ENCODE data around the gene SAMM50.

DNA sequence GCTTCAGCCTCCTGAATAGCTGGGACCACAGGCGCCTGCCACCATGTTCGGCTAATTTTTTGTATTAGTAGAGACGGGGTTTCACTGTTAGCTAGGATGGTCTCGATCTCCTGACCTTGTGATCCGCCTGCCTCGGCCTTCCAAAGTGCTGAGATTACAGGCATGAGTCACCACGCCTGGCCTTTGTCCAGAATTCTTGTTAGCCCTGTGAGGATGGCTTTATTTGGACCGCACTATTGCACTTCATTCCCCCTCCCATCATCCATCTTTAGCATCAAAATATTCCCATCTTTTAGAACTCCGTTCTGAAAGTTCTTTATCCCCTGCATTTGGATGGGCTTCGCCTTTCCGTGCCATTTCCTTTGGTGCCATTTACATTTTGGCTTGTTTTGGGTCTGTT is 2.6 kb downstream of the SAMM50 start:
- no peak for TF ChIP-seq POLR2A (IDR thresholded peaks at IDR 0.05; ENCODE audit: low read depth)
- TF ChIP-seq, protein P1, sequence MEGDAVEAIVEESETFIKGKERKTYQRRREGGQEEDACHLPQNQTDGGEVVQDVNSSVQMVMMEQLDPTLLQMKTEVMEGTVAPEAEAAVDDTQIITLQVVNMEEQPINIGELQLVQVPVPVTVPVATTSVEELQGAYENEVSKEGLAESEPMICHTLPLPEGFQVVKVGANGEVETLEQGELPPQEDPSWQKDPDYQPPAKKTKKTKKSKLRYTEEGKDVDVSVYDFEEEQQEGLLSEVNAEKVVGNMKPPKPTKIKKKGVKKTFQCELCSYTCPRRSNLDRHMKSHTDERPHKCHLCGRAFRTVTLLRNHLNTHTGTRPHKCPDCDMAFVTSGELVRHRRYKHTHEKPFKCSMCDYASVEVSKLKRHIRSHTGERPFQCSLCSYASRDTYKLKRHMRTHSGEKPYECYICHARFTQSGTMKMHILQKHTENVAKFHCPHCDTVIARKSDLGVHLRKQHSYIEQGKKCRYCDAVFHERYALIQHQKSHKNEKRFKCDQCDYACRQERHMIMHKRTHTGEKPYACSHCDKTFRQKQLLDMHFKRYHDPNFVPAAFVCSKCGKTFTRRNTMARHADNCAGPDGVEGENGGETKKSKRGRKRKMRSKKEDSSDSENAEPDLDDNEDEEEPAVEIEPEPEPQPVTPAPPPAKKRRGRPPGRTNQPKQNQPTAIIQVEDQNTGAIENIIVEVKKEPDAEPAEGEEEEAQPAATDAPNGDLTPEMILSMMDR (IDR thresholded peaks at IDR 0.05) = no peak
- no peak for TF ChIP-seq POLR2AphosphoS5 (IDR thresholded peaks at IDR 0.05)

All from esophagus muscularis mucosa (tissue), 3 donors.